Kasumi-1 (cell line): ENCODE measurements around the gene HES1.

Experiments used
- DNase-seq, 2 experiments: peaks; one replicate each; lab custom pipeline; 2025; lab: John Stamatoyannopoulos, UW

The HES1 gene

DNA sequence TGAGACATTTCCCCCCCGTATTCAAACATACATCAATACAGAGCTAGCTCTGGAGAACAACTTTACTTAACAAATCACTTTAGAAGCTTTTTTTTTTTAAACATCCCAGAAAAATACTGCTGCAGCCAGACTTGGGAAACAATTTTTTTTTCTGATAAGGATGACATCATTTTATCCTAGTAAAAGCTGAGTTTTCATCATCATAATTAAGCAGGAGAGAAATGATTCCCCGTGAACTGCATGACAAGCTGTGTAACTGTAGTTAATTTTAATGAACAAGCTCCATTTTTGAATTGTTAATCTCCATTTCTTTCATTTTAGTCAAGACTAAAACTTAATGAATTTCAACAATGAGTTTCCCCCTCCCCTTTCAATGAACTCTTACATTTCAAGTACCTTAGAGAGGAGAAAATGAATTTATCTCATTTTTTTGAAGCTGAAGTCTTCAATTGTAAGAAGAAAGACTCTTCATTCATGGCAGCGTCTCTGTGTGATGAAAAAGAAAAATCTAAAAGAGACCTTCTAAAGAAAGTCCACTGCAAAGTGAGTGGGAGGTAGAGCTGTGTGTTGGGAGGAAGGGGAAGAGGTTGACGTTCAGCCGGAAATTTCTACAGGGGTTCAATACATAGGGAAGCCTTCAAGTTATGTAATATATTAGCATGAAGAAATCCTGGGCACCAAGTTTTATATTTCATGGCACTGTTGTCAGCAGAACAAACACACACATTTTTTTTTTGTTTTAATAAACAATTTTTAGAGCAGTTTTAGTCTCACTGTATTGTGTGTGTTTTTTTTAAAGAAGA lies 31.7 kb downstream of the HES1 start:
- DNase-seq, result peak; percentile 63 to 69

GRCh38 chr3:194168994-194169393 lies 33.0 kb downstream of the HES1 start:
- no peak for DNase-seq

- no peak for DNase-seq
Measured at GRCh38 chr3:194169595-194169994, 33.6 kb downstream of the HES1 start.

- DNase-seq, result no peak
Measured at GRCh38 chr3:194170793-194171192, 34.8 kb downstream of the HES1 start.

DNA sequence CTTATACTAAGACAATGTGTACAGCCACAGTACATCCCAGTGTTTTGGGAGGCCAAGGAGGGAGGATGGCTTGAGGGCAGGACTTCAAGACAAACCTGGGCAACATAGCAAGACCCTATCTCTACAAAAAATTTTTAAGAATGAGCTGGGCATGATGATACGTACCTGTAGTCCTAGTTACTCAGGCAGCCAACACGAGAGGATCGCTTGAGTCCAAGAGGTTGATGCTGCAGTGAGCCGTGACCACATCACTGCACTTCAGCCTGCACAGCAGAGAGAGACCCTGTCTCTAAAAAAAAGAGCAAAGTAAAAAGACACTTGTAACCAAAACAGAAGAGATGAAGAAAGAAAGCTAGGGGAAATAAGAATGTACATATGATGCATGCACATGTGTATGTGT lies 38.5 kb downstream of the HES1 start:
- no peak for DNase-seq

DNA sequence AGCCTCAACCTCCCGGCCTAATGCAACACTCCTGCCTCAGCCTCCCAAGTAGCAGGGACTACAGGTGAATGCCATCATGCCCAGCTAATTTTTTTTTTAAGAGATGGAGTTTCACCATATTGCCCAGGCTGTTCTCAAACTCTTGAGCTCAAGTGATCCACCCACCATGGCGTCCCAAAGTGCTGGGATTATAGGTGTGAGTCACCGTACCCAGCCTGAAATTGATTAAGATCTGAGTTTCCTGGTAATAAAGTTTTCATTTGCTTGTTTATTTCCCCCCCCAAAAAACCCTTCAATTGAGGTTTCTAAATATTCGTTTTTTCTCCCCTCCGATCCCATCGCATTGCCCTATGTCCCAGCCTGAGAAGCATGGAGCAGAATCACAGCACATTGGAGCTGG lies 39.0 kb downstream of the HES1 start:
- DNase-seq, result no peak

DNA sequence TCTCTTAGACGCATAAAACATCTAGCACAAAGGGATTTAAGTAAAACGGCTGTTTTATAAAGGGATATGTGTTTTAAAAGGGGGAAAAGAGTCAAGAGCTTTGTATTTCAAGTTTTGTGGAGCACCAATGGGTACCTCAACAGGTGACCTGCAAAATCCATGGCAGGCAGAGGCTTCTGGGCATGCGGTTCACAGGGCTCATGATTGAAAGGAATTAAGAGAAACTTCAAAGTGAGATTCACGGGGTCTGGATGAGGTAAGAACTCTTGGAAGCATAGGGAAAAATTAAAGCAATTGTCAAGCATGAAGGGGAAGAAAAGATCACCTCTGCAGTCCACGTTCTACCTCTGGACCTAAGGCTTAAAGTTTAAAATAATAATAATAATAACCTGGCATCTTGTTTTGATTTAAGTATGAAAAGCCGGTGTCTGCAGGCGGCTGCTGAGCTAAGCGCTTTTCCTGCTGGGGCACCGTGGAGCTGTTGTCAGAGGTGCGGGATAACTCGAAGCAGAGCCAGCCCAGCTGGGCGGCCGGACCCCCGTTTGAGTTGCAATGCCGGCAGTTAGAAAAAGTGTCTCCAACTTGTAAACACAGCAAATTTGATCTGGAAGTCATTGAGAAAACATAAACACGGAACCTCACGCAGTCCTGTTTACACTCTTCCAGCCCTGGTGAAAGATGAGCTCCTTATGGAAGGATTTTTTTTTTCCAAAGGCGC lies 40.5 kb downstream of the HES1 start:
- DNase-seq, result no peak

- DNase-seq, result no peak
Measured at GRCh38 chr3:194177141-194177540, 41.2 kb downstream of the HES1 start.

DNA sequence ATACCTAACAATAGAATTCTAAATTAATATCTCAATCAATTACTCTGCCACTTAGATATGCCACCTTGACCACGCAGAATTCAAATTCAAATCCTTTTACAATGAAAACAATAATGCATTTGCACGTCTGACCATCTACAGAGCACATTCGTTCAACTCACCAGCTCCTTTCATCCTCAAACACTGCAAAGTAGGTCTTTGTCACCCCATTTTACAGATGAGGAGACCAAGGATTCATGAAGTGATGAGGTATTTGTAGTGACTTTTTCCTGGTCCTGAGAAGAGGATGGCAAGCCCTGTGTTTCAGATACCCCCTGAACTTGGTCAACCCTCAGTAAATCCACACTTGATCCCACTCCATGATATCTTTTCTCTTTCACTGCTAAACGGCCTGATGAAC lies 42.2 kb downstream of the HES1 start:
- DNase-seq, result no peak

GRCh38 chr3:194178669-194179068 lies 42.7 kb downstream of the HES1 start:
- DNase-seq, result no peak

- no peak for DNase-seq
Measured at GRCh38 chr3:194180570-194180969, 44.6 kb downstream of the HES1 start.

DNA sequence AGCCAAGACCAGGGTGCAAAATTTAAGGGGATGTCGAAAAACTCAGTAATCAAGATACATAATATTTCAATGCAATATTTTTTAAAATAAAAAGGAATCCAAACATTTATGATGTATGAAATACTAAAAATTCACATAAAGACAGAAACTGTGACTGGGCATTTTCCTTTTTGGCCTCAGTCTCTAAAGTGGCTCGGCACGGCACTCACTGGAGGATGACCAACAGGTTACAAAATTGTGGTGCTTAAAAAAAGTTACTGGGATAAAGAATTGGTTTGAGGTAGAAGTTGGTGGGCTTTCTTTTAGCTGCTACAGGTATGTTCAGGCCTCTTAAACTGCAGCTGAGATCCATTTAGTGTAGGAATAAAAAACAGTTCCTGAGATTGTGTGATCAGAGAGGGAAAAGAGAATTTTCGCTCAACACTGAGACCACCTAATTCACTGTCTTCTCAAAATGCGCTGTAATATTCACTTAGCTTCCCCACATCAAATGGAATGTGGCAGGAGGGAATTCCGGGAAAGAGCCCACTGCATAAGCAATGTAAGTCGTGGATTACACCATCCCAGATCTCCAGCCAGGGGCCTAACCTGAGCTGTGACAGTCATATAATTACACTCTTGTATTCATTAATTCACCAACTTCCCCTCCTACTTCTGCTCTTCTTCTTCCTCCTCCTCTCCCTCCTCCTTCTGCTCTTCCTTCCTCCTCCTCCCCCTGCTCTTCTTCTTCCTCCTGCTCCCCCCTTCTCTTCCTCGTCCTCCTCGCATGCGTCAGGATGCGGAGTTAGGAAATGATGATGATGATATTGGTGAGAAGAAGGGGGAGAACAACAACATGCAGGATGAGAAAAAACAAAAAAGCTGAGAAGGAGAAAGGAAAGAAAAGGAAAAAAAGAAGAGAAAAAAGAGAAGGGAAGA lies 45.9 kb downstream of the HES1 start:
- DNase-seq, result no peak

GRCh38 chr3:194183271-194183670 lies 47.3 kb downstream of the HES1 start:
- DNase-seq, result no peak

- no peak for DNase-seq
Measured at GRCh38 chr3:194184265-194184751, 48.4 kb downstream of the HES1 start.

GRCh38 chr3:194184801-194185200 lies 48.9 kb downstream of the HES1 start:
- DNase-seq, result no peak

GRCh38 chr3:194185221-194185620 lies 49.3 kb downstream of the HES1 start:
- no peak for DNase-seq

- no peak for DNase-seq
Measured at GRCh38 chr3:194187233-194187944, 51.4 kb downstream of the HES1 start.
